Amniotic epithelial cell (primary cell): Measurements from ENCODE around the gene AMACR.
"Not testable (repeated sequence)": the region's sequence is repeated elsewhere in the genome, so short reads cannot be mapped to it uniquely, and the experiment has no call there.

Experiments
- DNase-seq: peaks from one replicate; pipeline ENCODE4 v3.0.0-alpha.2; 2010; ENCODE audit warnings: low read depth

Gene AMACR

DNA sequence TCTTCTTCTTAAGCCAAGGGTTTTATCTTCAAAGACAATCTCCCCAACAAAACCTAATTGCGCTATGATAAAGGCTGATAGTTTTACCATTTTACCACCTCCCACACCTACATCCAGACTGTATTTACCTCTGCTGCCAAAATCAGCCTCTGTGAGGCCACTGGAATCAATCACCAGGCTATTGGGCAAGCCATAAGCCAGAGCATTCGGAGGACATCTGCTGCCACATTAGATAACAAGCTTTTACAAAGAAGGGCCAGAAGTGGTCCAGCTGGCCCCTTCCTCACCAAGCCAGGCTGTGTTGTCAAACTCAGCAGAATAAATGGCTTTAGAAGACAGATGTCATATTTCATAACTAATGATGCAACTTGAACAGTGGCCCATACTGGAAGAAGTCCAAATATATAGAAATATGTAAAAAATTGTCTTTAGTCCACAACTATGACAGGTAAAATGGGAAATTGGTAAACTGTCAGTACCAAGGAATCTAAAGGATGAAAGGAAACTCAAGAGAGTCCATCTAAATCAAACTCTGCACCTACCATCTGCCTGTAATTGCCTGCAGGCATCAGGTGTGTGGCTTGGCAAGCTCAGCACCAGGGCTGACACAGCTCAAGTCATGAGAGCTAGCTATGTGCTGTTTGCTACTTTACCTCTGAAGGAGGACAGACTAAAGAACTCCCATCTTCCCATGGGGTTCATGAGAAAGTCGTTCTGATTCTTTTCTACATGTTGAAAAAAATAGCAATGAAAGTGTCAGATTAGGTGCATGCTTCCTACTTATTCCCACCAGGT, 39.4 kb downstream of the AMACR start:
- no peak for DNase-seq

- no peak for DNase-seq
These were observed 41.0 kb downstream of the AMACR start for GRCh38 chr5:33966805-33967204.

GRCh38 chr5:33964132-33964700, 43.6 kb downstream of the AMACR start:
- DNase-seq = no peak

- DNase-seq = no peak
These were observed 49.7 kb downstream of the AMACR start for GRCh38 chr5:33958176-33958575.

DNA sequence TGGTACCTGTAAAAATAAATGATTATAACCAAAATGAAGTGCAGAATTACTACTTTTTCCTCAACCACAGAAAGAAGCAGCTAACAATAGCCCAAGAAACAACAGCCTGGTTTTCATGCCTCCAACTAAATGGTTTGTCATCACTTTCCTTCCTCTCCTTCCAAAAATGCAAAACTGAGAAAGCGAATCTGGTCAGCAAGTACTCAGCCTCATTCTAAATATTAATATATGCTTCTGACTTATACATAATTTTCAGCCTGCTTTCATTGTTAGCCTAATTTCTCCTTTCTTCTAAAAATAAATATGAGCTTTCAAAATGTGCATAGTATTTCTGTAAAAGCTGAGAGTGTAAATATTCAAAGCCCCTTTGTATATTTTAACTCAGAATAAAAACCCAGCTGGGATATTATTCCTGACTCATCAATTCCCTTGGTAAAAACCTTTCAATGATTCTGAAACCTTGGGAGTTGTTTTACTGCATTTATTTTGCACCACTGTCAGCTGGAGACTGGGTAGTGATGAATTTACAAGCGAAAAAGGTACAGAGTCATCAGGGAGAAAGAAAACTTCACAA, 50.2 kb downstream of the AMACR start:
- no peak for DNase-seq

DNA sequence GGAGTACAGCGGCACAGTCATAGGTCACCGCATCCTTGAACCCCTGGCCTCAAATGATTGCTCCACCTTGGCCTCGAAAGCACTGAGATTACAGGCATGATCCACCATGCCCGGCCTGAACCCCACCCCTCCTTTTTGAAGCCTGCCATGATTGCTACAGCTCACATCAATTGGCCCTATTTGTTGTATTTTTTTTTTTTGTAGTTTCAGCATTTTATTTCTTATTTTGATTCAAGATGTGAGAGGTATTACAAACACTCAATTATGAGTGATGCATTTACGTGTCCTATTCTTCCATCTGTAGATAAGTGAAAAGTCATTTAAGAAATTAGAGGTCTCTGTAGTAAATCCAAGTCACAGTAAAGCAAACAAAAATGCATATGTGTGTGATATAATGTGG, 55.7 kb downstream of the AMACR start:
- not testable (repeated sequence) for DNase-seq

GRCh38 chr5:33944543-33945132, 63.2 kb downstream of the AMACR start:
- DNase-seq = no peak

- DNase-seq = no peak
These were observed 66.8 kb downstream of the AMACR start for GRCh38 chr5:33941090-33941489.

- DNase-seq = peak; percentile 83
These were observed 68.1 kb downstream of the AMACR start for GRCh38 chr5:33939556-33940262.

DNA sequence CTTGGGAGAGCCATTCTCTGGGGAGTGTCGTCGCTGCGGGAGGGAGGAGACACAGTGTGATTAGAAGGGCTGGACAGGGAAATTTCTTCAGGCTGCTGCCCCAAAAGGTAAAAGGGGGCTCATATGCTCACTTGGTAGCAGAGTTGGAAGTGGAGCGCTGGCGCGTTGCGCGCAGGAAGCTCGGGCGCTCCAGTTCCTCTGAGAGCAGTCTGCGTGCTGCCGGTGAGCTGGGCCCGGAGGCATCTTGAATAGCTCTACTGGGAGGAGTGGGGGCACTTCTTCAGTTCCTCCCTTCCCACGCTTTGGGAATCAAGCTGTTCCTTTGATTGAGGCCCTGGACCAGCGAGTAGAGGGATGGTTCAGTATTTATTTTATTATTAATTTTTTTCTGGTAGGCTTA, 69.0 kb downstream of the AMACR start:
- DNase-seq = no peak

DNA sequence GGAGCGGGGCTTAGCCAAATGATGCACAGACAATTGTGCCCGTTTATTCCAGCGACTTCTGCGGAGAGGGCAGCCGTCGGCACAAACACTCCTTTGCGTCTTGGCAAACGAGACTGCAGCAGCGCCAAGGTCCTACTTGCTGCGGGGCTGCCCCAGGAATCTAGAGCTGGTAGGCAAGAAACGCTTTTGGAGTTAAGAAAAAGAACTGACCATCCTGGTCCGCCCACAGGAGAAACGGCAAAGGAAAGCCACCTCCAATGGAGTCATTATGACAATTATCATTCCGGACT, 69.4 kb downstream of the AMACR start:
- DNase-seq = no peak

DNA sequence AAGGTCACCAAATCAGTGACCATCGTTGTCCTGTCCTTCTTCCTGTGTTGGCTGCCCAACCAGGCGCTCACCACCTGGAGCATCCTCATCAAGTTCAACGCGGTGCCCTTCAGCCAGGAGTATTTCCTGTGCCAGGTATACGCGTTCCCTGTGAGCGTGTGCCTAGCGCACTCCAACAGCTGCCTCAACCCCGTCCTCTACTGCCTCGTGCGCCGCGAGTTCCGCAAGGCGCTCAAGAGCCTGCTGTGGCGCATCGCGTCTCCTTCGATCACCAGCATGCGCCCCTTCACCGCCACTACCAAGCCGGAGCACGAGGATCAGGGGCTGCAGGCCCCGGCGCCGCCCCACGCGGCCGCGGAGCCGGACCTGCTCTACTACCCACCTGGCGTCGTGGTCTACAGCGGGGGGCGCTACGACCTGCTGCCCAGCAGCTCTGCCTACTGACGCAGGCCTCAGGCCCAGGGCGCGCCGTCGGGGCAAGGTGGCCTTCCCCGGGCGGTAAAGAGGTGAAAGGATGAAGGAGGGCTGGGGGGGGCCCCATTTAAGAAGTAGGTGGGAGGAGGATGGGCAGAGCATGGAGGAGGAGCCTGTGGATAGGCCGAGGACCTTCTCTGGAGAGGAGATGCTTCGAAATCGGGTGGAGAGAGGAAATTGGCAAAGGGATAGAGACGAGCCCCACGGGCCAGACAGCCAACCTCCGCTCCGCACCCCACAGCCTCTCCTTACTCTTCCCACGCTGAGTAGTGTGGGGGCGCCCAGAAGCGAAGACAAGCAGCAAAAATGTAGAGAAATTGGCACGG, 69.9 kb downstream of the AMACR start:
- no peak for DNase-seq

- DNase-seq = no peak
These were observed 70.7 kb downstream of the AMACR start for GRCh38 chr5:33937017-33937706.

GRCh38 chr5:33936381-33937016, 71.4 kb downstream of the AMACR start, which contains the start of gene RXFP3:
RXFP3 (plus strand) TSS chr5:33936386; CDS start chr5:33936741, 355 bp downstream.
- DNase-seq = peak; percentile 47
